Smooth muscle cell (in vitro differentiated cells): Measurements from ENCODE around the gene HNF4A. TPM values are rescaled to one million over a fixed set of nuclear protein-coding genes. Genes with fewer than 3 reads are reported as not detected.

ENCODE experiments used
- DNase-seq: peaks from one replicate; lab custom pipeline; 2025; ENCODE audit not compliant: unreplicated experiment; lab: John Stamatoyannopoulos, UW
- H2AFZ ChIP-seq: fragments of 200-600 bp; sonication (generic); 2 replicates; pipeline ENCODE4 v1.6.0; 2016; ENCODE audit warnings: antibody characterized with exemption, low read depth, mild to moderate bottlenecking
- H3F3A ChIP-seq: fragments of 200-600 bp; sonication (generic); 2 replicates; pipeline ENCODE4 v1.6.0; 2017; ENCODE audit warnings: antibody characterized with exemption, low read depth
- H3K27ac ChIP-seq: fragments of 200-600 bp; sonication (generic); 2 replicates; pipeline ENCODE4 v1.5.1; 2016; ENCODE audit warnings: low read depth, mild to moderate bottlenecking
- H3K27me3 ChIP-seq: fragments of 200-600 bp; sonication (generic); 2 replicates; pipeline ENCODE4 v1.6.1; 2016; ENCODE audit warnings: low read depth, mild to moderate bottlenecking
- H3K36me3 ChIP-seq: fragments of 200-600 bp; sonication (generic); 2 replicates; pipeline ENCODE4 v1.5.1; 2016; ENCODE audit warnings: low read depth
- H3K4me1 ChIP-seq: fragments of 200-600 bp; sonication (generic); 2 replicates; pipeline ENCODE4 v1.5.1; 2016; ENCODE audit warnings: low read depth
- H3K4me2 ChIP-seq: fragments of 200-600 bp; sonication (generic); 2 replicates; pipeline ENCODE4 v1.6.0; 2016; ENCODE audit warnings: mild to moderate bottlenecking
- H3K4me3 ChIP-seq: fragments of 200-600 bp; sonication (generic); 2 replicates; pipeline ENCODE4 v1.5.1; 2016; ENCODE audit warnings: mild to moderate bottlenecking
- H3K79me2 ChIP-seq: fragments of 200-600 bp; sonication (generic); 2 replicates; pipeline ENCODE4 v1.6.0; 2016; ENCODE audit warnings: low read depth, mild to moderate bottlenecking
- H3K9ac ChIP-seq: fragments of 200-600 bp; sonication (generic); 2 replicates; pipeline ENCODE4 v1.6.0; 2016; ENCODE audit warnings: low read depth
- H3K9me3 ChIP-seq: fragments of 200-600 bp; sonication (generic); replicated peaks from 2 replicates; pipeline ENCODE4 v1.5.1; 2016; ENCODE audit warnings: low read depth
- H4K20me1 ChIP-seq: fragments of 200-600 bp; sonication (generic); 2 replicates; pipeline ENCODE4 v1.6.0; 2016; ENCODE audit warnings: low read depth
- WGBS: methylation state at CpG from one replicate; pipeline ENCODE4 v1.1.7; 2016; ENCODE audit warnings: low lambda C conversion rate; 5-methylcytosine and 5-hydroxymethylcytosine counted together
- polyA plus RNA-seq: library from polyadenylated mRNA; unstranded; fragments of >200 nt; fragmentation: Nextera tagmentation; extraction: Ambion mirVana; gene quantifications from 2 replicates; pipeline ENCODE4 v1.2.1, GENCODE V29; 2016
- total RNA-seq: library from RNA; depleted of rRNA; stranded (reverse); fragments of >200 nt; gene quantifications from 2 replicates; pipeline ENCODE4 v1.2.3, GENCODE V29; 2014
- TF ChIP-seq, protein P1 (sequence below): fragments of 200-600 bp; sonication (generic); IDR thresholded peaks from 2 replicates; pipeline ENCODE4 v1.5.1; 2017; ENCODE audit warnings: borderline replicate concordance, mild to moderate bottlenecking, antibody characterized with exemption; ENCODE audit not compliant: insufficient read depth, poor library complexity, severe bottlenecking

Gene HNF4A
- total and polyA plus RNA-seq, 2 experiments from 2014 or later, result not detected

DNA sequence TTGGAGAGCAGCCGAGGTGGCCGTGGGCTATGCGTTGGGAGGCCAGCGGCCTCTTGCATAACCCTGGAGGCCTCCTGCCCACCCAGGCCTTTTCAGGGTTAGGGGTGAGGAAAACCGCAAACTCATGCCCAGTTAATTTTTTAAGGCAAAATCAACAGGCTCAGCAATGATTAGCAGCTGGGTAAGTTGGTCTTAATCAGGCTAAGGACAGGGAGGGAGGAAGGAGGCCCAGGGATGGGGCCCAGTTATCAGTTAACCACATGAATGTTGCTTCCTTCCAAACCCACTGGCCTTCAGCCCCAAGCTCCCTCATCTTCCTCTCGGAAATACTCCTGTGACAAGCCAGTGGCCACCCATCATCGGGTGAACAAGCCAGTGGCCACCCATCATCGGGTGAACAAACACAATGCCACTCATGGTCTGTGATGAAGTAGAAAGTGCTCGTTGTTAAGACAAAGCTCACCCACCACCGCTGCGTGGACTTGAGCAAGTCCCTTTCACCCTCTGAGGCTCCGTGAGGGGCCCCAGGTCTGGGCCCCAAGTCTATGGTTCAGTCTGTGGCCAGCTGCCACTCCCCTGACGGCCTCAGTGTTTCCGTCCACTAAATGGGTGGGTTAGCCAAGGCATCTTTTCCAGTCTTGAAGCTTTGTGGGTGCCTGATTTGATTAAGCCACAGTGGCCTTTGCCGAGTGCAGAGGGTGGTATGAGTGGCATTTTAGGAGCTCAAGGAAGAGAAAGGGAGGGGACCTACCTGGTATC lies 39.4 kb downstream of the HNF4A start:
- H3K36me3 ChIP-seq, result no peaks in the 10 kb centered on the region
- H3K27ac ChIP-seq, result no peak overlapping the region
- H3K27me3 ChIP-seq, result peaks cover 6% of the 10 kb centered on the region
- H4K20me1 ChIP-seq, result no peaks in the 10 kb centered on the region
- no peak for DNase-seq
- H3K4me1 ChIP-seq, result no peaks in the 10 kb centered on the region
- H3K4me3 ChIP-seq, result no peak overlapping the region
- H3K9me3 ChIP-seq, result no peaks in the 10 kb centered on the region
- no peaks in the 10 kb centered on the region for H3F3A ChIP-seq
- TF ChIP-seq, protein P1, sequence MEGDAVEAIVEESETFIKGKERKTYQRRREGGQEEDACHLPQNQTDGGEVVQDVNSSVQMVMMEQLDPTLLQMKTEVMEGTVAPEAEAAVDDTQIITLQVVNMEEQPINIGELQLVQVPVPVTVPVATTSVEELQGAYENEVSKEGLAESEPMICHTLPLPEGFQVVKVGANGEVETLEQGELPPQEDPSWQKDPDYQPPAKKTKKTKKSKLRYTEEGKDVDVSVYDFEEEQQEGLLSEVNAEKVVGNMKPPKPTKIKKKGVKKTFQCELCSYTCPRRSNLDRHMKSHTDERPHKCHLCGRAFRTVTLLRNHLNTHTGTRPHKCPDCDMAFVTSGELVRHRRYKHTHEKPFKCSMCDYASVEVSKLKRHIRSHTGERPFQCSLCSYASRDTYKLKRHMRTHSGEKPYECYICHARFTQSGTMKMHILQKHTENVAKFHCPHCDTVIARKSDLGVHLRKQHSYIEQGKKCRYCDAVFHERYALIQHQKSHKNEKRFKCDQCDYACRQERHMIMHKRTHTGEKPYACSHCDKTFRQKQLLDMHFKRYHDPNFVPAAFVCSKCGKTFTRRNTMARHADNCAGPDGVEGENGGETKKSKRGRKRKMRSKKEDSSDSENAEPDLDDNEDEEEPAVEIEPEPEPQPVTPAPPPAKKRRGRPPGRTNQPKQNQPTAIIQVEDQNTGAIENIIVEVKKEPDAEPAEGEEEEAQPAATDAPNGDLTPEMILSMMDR, result no peak
- no peak overlapping the region for H3K9ac ChIP-seq
- H3K4me2 ChIP-seq, result no peak overlapping the region
- whole genome bisulfite sequencing, result 75% methylated on average over 15 of the region's 15 CpGs
- no peak overlapping the region for H2AFZ ChIP-seq
- H3K79me2 ChIP-seq, result no peaks in the 10 kb centered on the region

DNA sequence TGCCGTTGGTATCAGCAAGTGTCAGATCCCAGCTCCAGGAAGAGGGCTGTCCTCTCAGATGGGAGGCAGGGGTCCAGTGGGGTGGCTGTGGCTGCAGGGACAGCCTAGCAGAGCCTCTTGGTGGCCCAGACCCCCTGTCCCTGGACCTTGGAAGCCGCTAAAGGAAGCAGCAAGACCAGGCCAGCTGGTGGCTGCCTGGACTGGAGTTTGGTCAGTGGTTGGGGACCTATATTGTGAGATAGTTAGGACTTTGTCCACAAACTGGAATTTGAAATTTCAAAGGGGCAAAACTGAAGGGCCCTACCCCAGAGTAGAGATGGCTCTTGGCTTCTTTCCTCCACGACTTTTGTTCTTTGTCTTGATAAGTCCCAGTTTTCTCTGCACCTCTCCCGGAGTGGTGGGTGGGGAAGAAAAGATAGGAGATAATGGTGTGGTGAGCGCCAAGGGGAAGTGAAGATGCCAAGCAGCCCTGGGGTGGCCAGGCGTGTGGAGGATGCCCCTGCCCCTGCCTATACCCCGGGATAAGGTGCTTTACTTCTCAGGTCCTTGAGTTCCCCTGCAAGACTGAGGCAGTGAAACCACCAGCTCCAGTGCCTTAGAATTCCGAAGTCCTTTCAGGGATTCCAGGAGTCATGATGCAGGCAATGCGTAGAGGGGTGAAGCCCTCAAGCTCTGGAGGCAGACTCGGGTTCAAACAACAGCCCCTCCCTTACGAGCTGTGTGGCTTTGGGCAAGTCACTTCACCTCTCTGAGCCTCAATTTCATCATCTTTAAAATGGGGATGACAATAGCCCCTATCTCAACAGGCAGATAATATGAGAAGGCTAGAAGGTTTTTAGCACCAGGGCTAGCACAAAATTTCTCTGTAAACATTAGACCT lies 40.2 kb downstream of the HNF4A start:
- Histone ChIP-seq H3K36me3 (no peaks in the 10 kb centered on the region), H3K9me3 (no peaks in the 10 kb centered on the region), H3F3A (no peaks in the 10 kb centered on the region), H3K27me3 (peaks cover 6% of the 10 kb centered on the region), H3K9ac (no peak overlapping the region), H3K4me2 (no peak overlapping the region), H3K4me1 (no peaks in the 10 kb centered on the region), H4K20me1 (no peaks in the 10 kb centered on the region), H3K79me2 (no peaks in the 10 kb centered on the region), H3K4me3 (no peak overlapping the region), H2AFZ (no peak overlapping the region), H3K27ac (no peak overlapping the region)
- no peak for DNase-seq
- WGBS, result 89% methylated on average over 11 of the region's 11 CpGs
- TF ChIP-seq, protein P1, result no peak

DNA sequence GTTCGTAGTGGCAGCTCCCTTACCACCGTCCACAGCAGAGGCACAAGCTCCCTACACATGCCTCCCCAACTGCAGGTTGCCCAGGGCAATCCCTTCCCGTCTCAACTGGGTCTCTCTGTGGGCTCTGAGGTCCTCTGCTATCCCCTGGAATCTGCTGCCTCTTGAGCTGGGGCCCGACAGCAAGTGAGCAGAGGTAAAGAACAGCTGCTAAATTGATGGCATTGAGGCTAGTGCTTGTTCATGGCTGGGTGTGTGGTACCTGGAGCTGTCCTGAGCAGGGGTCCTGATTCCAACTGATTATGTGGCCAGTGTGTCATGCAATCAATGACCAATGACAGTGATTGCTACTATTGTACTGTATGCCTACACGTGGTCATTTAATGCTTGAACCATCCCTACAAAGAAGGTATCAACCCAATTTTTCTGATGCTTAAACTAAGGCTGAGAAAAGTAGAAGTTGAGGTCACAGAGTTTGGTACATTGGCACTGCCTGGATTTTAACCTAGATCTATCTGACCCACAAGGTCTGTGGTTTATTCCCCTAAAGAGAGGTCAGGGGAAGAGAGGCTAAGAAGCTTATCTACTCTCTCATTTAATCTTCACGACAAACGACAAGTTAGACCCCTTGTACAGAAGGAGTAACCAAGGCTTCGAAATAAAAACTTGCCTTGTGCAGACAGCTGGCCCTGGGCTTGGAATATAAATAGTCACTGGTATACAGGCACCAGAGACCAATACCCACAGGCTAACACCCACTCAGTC lies 41.1 kb downstream of the HNF4A start:
- DNase-seq, result no peak
- no peak overlapping the region for H3K9ac ChIP-seq
- no peak overlapping the region for H3K27ac ChIP-seq
- H3K4me1 ChIP-seq, result no peaks in the 10 kb centered on the region
- H3K4me3 ChIP-seq, result no peak overlapping the region
- no peaks in the 10 kb centered on the region for H3K79me2 ChIP-seq
- peaks cover 6% of the 10 kb centered on the region for H3K27me3 ChIP-seq
- WGBS, result 72% methylated on average over 8 of the region's 8 CpGs
- no peaks in the 10 kb centered on the region for H3F3A ChIP-seq
- no peaks in the 10 kb centered on the region for H3K36me3 ChIP-seq
- no peaks in the 10 kb centered on the region for H4K20me1 ChIP-seq
- no peaks in the 10 kb centered on the region for H3K9me3 ChIP-seq
- H2AFZ ChIP-seq, result no peak overlapping the region
- no peak overlapping the region for H3K4me2 ChIP-seq
- TF ChIP-seq, protein P1, result no peak
